Memory B cell (primary cell): ENCODE measurements around the gene ENPP5.

Source experiments
- ATAC-seq: fragments of 150-1000 bp; cut with Tn5 transposase; 2 replicates; pipeline ENCODE4 v1.10.0; 2021; ENCODE audit warnings: low read depth, mild to moderate bottlenecking, moderate library complexity
- DNase-seq, 2 donors: peaks; one replicate each; pipeline ENCODE4 v3.0.0; 2022; ENCODE audit warnings: low spot score in 2 of 2
- H3K27ac Mint-ChIP-seq: one replicate; pipeline ENCODE4 v1.8.0; 2022; ENCODE audit warnings: mild to moderate bottlenecking, moderate library complexity, mixed read lengths
- H3K27me3 Mint-ChIP-seq: one replicate; pipeline ENCODE4 v1.8.0; 2022; ENCODE audit warnings: mixed read lengths
- H3K36me3 Mint-ChIP-seq: one replicate; pipeline ENCODE4 v1.8.0; 2022; ENCODE audit warnings: mild to moderate bottlenecking, mixed read lengths
- H3K4me1 Mint-ChIP-seq: one replicate; pipeline ENCODE4 v1.8.0; 2022; ENCODE audit warnings: mixed read lengths
- H3K4me3 Mint-ChIP-seq: one replicate; pipeline ENCODE4 v1.8.0; 2022; ENCODE audit warnings: mild to moderate bottlenecking, moderate library complexity, mixed read lengths
- H3K9me3 Mint-ChIP-seq: one replicate; pipeline ENCODE4 v1.8.0; 2022; ENCODE audit warnings: mixed read lengths

Gene ENPP5

GRCh38 chr6:46113370-46113769 is 57.4 kb downstream of the ENPP5 start:
- ATAC-seq (no peak), DNase-seq (no peak)
- no peaks in the 10 kb centered on the region for H3K9me3 Mint-ChIP-seq
- H3K36me3 Mint-ChIP-seq: peaks cover 19% of the 10 kb centered on the region
- H3K27ac Mint-ChIP-seq: no peak overlapping the region
- H3K4me3 Mint-ChIP-seq: no peak overlapping the region
- H3K4me1 Mint-ChIP-seq: peaks cover 12% of the 10 kb centered on the region
- H3K27me3 Mint-ChIP-seq: no peaks in the 10 kb centered on the region
